DND-41 (cell line): ENCODE data around the gene PYGL.

Source experiments
- ATAC-seq: fragments of 200-7000 bp; cut with Tn5 transposase; 3 replicates; pipeline ENCODE4 v1.9.1; 2021; ENCODE audit warnings: low read depth; ENCODE audit not compliant: insufficient read depth
- DNase-seq: peaks from one replicate; pipeline ENCODE4 v3.0.0-alpha.2; 2020
- H2AFZ ChIP-seq: 2 replicates; pipeline ENCODE4 v1.6.0; 2012; ENCODE audit warnings: low read depth, low read length
- H3K27ac ChIP-seq: 2 replicates; pipeline ENCODE4 v1.5.1; 2012; ENCODE audit warnings: low read length, inconsistent platforms
- H3K27me3 ChIP-seq: fragments of 200-600 bp; sonication (generic); 2 replicates; pipeline ENCODE4 v1.6.0; 2012; ENCODE audit warnings: low read length, mild to moderate bottlenecking, inconsistent platforms; ENCODE audit not compliant: insufficient read depth, poor library complexity
- H3K36me3 ChIP-seq: 2 replicates; pipeline ENCODE4 v1.5.1; 2012; ENCODE audit warnings: low read length, inconsistent platforms; ENCODE audit not compliant: insufficient read depth
- H3K4me1 ChIP-seq: 2 replicates; pipeline ENCODE4 v1.5.1; 2012; ENCODE audit warnings: mild to moderate bottlenecking, low read length; ENCODE audit not compliant: insufficient read depth
- H3K4me2 ChIP-seq: 2 replicates; pipeline ENCODE4 v1.6.0; 2012; ENCODE audit warnings: mild to moderate bottlenecking, moderate library complexity, low read length, inconsistent platforms; ENCODE audit not compliant: insufficient read depth
- H3K4me3 ChIP-seq, 2 experiments: fragments of 200-600 bp in 1 of 2; shearing (Covaris generic) in 1 of 2; 2 replicates each; pipeline ENCODE4 v1.5.1; 2012 to 2016; ENCODE audit warnings: inconsistent platforms in 2 of 2, low read length in 2 of 2, mild to moderate bottlenecking in 2 of 2, low read depth in 1 of 2, moderate library complexity in 1 of 2
- H3K79me2 ChIP-seq: 2 replicates; pipeline ENCODE4 v1.6.0; 2012; ENCODE audit warnings: low read length, inconsistent platforms; ENCODE audit not compliant: insufficient read depth
- H3K9ac ChIP-seq: 2 replicates; pipeline ENCODE4 v1.6.0; 2012; ENCODE audit warnings: low read depth, mild to moderate bottlenecking, inconsistent platforms, low read length, moderate library complexity
- H3K9me3 ChIP-seq: 2 replicates; pipeline ENCODE4 v1.5.1; 2012; ENCODE audit warnings: low read length, moderate library complexity, mild to moderate bottlenecking, inconsistent platforms; ENCODE audit not compliant: insufficient read depth, severe bottlenecking
- H4K20me1 ChIP-seq: 2 replicates; pipeline ENCODE4 v1.6.0; 2012; ENCODE audit warnings: low read length; ENCODE audit not compliant: insufficient read depth
- CTCF ChIP-seq: IDR thresholded peaks from 2 replicates; pipeline ENCODE4 v1.5.1; 2012; ENCODE audit warnings: borderline replicate concordance, low read length, moderate library complexity, mild to moderate bottlenecking; ENCODE audit not compliant: poor library complexity, severe bottlenecking; ENCODE audit errors: extremely low read depth
- EZH2 ChIP-seq: IDR thresholded peaks from 3 replicates; pipeline ENCODE4 v1.6.1; 2012; ENCODE audit warnings: borderline replicate concordance, low read depth, mild to moderate bottlenecking, moderate library complexity, low read length, inconsistent platforms; ENCODE audit not compliant: severe bottlenecking

PYGL gene

GRCh38 chr14:50936016-50936340 lies 8.3 kb downstream of the PYGL start:
- H3K4me1 ChIP-seq: no peaks in the 10 kb centered on the region
- no peak overlapping the region for H3K27ac ChIP-seq
- no peak overlapping the region for H3K9ac ChIP-seq
- no peaks in the 10 kb centered on the region for H3K36me3 ChIP-seq
- DNase-seq (no peak), ATAC-seq (no peak)
- TF ChIP-seq CTCF (no peak), EZH2 (no peak)
- no peaks in the 10 kb centered on the region for H3K9me3 ChIP-seq
- no peak overlapping the region for H3K4me2 ChIP-seq
- H3K79me2 ChIP-seq: no peaks in the 10 kb centered on the region
- H3K27me3 ChIP-seq: no peaks in the 10 kb centered on the region
- no peaks in the 10 kb centered on the region for H4K20me1 ChIP-seq
- H3K4me3 ChIP-seq: no peak overlapping the region
- H2AFZ ChIP-seq: no peak overlapping the region

GRCh38 chr14:50935126-50936015 lies 8.9 kb downstream of the PYGL start:
- H3K4me2 ChIP-seq: no peak overlapping the region
- H3K4me1 ChIP-seq: no peaks in the 10 kb centered on the region
- H3K27me3 ChIP-seq: no peaks in the 10 kb centered on the region
- TF ChIP-seq CTCF (no peak), EZH2 (no peak)
- no peak overlapping the region for H2AFZ ChIP-seq
- H4K20me1 ChIP-seq: no peaks in the 10 kb centered on the region
- ATAC-seq (no peak), DNase-seq (no peak)
- no peak overlapping the region for H3K4me3 ChIP-seq
- no peak overlapping the region for H3K27ac ChIP-seq
- H3K9ac ChIP-seq: no peak overlapping the region
- no peaks in the 10 kb centered on the region for H3K9me3 ChIP-seq
- no peaks in the 10 kb centered on the region for H3K79me2 ChIP-seq
- no peaks in the 10 kb centered on the region for H3K36me3 ChIP-seq

- Histone ChIP-seq H3K4me2 (no peak overlapping the region), H3K27me3 (no peaks in the 10 kb centered on the region), H3K4me1 (no peaks in the 10 kb centered on the region), H3K9ac (no peak overlapping the region), H3K79me2 (no peaks in the 10 kb centered on the region), H3K36me3 (no peaks in the 10 kb centered on the region), H4K20me1 (no peaks in the 10 kb centered on the region), H3K27ac (no peak overlapping the region), H2AFZ (peak overlapping the region; percentile 43; the same call in 1 of the 2 replicates), H3K4me3 (no peak overlapping the region), H3K9me3 (no peaks in the 10 kb centered on the region)
- ATAC-seq (no peak), DNase-seq (no peak)
- no peak for TF ChIP-seq CTCF
- no peak for TF ChIP-seq EZH2
Measured at GRCh38 chr14:50932592-50933495, 11.4 kb downstream of the PYGL start.
